NCI-H1417 (cell line): Measurements from ENCODE around the gene RTKN.
"Not testable (repeated sequence)": the region's sequence is repeated elsewhere in the genome, so short reads cannot be mapped to it uniquely, and the experiment has no call there.

Experiments
- DNase-seq, 3 experiments: peaks; one replicate each; lab custom pipeline; 2025; lab: John Stamatoyannopoulos, UW

Gene RTKN

DNA sequence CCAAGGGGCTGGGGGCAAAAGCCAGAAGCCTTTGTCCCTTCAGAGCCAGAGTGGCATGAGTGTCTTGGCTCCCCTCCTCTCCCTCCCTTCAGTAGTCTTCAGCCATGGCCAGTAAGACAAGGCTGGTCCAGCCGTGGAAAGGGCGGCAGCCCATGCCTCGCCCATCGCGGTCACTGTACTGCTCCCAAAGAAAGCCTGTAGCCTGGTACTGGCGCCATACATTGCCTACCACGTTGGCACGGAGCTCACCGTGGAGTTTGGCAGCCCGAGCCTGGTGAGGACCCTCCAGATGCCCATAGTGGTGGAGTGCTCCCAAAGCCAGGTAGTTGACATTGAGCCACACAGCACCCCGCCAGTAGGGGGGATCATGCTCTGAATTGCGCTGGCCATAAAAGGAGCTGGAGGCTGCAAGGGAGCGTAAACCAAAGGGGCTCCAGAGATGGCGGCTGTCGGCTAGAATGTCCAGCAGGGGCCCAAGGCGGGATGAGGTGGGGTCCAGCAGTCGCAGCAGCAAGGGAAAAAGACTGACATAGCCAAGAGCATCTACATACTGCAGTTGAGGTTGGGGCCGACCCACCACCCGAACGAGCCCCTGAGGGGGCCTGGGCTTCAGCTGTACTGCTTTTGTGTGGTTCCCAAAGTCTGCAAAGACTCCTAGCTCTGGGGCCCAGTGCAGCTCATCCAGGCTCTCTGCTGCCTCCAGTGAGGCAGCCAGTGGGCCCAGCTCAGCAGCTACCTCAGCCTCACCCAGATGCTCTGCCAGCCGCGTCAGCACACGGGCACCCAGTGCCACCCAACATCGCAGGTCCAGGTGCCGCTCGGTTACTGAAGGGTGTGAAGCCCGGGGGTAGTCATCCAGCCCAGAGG is 19.7 kb upstream of the RTKN start:
- no peak for DNase-seq

DNA sequence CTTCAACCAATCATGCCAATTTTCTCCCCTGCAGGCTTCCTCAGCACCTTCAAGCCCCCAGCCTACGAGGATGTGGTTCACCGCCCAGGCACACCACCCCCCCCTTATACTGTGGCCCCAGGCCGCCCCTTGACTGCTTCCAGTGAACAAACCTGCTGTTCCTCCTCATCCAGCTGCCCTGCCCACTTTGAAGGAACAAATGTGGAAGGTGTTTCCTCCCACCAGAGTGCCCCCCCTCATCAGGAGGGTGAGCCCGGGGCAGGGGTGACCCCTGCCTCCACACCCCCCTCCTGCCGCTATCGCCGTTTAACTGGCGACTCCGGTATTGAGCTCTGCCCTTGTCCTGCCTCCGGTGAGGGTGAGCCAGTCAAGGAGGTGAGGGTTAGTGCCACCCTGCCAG is 18.4 kb upstream of the RTKN start:
- DNase-seq: not testable (repeated sequence)

DNA sequence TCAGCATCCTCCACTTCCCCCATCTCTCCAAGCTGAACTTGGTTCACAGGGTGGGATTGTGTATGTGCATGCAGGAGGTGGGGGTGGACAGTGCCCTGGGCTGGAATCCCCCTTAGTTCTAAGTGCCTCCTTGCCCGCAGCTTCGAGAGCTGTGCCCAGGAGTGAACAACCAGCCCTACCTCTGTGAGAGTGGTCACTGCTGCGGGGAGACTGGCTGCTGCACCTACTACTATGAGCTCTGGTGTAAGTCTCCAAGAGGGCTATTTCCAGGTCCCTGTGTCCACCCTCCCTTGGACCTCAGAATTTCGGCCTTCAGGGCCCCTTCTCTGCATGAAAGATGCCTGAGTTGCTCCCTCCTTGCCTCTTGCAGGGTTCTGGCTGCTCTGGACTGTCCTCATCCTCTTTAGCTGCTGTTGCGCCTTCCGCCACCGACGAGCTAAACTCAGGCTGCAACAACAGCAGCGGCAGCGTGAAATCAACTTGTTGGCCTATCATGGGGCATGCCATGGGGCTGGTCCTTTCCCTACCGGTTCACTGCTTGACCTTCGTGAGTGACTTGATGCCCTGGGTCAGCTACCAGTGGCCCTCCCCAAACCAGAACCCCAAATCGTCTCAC is 17.9 kb upstream of the RTKN start:
- DNase-seq: not testable (repeated sequence)

DNA sequence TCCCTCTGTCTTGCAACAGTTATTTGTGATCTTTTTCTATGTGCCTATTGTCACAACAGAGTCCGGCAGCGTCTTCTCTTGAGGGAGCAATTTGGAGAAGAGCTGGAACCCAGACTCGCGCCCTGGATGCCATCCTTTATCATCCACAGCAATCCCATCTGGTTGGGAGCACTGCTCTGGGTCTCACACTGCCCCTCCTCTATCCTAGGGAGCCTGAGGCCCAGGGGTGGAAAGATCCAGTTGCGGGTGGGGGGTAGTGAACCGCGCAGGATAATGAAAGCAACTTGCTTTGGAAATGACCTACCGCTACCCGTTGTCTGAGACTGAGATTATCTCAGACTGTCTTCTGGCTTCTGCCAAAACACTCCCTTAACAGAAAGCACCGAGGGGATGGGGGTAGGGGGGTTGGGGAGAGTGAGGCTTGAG is 17.2 kb upstream of the RTKN start:
- peak in 1 of 3 experiments; percentile 60 for DNase-seq

DNA sequence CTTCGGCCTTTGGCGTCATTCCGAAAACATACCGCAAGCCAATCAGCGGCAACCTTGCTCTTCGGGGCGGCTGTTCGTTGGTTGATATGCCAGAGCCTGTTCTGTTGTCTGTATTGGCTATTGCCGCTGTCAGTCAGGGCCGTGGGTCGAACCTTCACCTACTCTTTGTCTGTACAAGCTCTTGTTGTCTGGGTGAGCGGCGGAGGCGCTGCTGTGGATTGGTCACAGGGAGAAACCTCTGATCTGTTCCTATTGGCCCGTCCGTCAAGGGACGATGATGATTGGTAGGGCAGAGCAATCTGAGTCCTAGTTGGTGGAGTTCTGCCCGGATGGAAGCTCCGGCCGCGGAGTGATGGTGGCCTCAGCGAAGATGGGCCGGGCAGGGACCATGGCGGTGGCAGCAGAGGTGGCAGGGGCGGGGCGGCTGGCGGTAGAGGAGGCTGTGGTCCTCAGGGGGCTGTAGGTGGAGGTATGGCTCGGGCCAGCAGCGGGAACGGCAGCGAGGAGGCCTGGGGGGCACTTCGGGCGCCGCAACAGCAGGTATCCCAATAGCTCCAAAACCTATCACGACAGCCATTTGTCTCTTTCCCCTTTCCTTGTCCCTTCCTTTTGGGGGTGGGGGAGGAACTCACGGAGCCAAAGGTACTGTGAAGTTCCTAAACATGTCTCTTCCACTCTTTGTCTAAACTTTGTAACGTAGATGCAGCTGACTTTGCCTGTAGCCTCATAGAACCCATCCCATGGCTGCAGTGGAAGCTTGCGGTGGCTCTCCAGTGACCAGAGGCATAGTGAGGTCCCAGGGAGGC is 16.6 kb upstream of the RTKN start, which contains the start of gene WBP1:
Gene WBP1 (plus strand): TSS at position 307 of the 806 bp plus-strand sequence. CDS start 165 bp downstream, at position 472.
- peak; percentile 96 to 100 (median 100) for DNase-seq

DNA sequence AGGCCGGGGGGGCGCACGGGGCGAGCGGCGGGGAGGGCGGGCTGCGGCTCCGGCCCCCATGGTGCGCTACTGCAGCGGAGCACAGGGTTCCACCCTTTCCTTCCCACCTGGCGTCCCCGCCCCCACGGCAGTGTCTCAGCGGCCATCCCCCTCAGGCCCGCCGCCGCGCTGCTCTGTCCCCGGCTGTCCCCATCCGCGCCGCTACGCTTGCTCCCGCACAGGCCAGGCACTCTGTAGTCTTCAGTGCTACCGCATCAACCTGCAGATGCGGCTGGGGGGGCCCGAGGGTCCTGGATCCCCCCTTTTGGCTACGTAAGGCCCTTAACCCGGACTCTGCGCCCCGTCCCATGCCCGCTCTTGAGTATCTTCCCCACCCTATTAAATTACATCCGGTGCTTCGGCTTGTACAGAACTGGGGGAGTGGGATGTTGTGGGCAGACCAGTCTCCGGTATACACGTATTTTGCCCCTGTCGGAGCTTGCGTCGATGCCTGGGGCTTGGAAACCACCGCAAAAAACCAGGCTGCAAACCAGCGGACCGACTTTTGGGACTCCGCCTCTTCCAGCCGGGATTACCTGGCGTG is 15.9 kb upstream of the RTKN start:
- DNase-seq: peak; percentile 66 to 95 (median 94)

DNA sequence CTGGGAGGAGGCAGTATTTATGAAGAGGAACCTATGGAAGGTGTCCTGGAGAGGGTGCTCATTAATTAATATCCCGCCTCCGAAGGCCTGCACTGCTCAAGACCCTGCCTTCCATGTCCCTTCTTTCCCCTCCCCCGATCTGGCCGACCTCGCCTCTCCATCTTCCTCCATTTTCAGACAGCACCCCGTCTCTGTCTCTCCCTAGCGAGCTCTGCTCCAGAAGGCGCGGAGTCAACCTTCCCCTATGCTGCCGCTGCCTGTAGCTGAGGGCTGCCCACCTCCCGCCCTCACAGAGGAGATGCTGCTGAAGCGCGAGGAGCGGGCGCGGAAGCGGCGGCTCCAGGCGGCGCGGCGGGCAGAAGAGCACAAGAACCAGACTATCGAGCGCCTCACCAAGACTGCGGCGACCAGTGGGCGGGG is 15.4 kb upstream of the RTKN start:
- no peak for DNase-seq

DNA sequence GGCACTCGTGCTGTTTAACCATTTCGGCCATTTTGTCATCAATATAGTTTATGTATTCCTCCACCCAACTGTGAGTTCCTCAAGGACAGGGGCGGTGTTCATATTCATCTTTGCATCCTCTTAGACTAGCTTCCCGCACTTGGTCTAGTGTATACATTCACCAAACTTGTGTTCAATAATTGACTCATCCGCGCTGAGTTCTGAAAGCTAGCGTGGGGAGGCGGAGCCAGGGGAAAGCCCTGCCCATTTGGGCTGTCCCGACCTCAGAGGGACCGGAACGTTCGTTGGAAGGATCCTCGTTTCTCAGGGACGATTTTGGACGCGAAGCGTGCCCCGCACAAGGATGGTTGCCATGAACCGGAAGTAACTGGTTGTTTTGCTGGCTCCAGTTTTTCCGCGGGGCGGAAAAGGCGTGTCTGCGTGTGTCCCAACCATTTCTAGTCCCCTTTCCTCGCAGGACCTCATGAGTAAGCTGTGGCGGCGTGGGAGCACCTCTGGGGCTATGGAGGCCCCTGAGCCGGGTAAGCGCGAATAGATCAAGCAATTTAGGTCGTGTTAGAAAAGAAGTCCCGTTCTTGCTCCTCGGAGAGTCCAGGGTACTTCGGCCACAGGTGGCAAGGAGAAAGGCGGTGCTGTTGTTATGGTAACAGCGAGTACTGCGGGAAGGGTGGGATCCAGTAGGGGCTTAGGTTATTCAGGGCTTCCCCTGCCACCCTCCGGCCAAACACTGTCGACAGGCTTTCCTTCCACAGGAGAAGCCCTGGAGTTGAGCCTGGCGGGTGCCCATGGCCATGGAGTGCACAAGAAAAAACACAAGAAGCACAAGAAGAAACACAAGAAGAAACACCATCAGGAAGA is 13.1 kb upstream of the RTKN start, which contains the start of gene INO80B:
Gene INO80B (plus strand): TSS at position 434 of the 858 bp plus-strand sequence. CDS start 30 bp downstream, at position 464.
- DNase-seq: peak; percentile 93 to 99 (median 97)

DNA sequence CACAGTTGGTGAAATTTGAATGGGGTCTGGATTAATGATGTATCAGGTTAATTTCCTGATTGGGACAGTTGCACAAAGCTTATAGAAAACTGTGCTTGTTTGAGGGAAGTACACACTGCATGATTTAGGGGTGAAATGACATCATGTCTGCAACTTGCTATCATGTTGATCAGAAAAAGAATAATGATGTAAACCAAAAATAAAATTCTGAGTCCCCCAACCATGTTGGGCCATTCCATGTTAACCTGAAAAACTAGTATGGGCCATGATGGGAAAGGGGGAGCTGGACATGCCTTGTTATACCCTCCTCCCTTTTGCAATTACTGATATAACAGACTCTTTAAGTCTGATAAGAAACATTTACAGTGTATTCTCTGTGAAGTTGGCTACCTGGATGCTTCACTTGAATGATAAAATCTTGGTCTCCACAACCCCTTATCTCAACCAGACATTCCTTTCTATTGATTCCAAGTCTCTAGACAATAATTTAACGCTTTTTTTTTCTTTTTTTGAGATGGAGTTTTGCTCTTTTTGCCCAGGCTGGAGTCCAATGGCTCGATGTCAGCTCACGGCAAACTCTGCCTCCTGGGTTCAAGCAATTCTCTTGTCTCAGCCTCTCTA is 8.9 kb upstream of the RTKN start:
- no peak for DNase-seq

DNA sequence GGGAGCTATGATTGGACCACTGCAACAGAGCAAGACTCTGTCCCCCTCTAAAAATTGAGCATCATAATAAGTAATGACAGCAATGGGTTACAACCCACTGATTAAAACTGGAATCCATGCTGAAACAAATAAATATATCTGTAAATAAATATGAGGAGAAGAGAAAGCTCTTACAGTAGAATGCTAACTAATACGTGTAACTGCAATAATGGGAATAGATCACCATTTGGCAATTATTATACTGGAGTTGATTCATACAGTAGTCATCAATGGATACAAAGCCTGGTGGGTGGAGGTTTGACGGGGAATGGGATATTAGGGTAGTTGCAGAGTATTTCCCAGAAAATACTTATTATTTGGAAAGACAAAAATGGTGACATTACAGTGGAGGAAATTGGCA is 7.0 kb upstream of the RTKN start:
- DNase-seq: no peak

DNA sequence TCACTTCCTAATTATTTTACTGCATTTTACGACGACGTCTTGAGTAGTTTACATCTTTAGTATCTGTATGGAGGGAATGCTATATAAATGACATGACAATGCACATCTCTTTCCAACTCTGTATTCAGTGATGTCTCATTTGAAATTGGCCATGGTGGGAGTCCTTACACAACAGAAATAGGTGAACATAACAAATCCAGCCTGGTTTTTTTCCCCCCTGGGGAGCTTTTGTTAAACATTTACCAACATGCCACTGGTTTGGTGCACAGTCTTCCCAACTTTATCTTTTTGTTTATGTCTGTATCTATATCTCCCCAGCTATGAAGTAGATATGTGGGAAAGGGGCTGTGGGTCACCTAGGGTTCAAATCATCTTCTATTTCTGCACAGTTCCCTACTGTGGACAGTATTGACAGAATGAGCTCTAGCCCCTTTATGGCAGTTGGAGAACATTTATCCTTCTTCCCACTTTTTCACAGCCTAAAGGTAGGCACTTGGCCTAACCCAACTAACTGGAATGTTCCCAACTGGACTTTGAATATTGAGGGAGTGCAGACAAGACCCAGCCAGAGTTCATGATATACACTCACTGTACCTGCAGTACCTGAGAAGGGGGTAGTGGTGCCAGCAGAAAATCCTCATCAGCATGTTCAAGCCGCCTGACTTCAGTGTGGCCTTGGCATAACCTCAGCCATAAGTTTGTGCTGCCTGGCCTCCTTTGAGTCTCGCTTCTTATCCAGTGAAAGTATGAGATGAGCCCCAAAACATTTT is 5.7 kb upstream of the RTKN start:
- DNase-seq: no peak

DNA sequence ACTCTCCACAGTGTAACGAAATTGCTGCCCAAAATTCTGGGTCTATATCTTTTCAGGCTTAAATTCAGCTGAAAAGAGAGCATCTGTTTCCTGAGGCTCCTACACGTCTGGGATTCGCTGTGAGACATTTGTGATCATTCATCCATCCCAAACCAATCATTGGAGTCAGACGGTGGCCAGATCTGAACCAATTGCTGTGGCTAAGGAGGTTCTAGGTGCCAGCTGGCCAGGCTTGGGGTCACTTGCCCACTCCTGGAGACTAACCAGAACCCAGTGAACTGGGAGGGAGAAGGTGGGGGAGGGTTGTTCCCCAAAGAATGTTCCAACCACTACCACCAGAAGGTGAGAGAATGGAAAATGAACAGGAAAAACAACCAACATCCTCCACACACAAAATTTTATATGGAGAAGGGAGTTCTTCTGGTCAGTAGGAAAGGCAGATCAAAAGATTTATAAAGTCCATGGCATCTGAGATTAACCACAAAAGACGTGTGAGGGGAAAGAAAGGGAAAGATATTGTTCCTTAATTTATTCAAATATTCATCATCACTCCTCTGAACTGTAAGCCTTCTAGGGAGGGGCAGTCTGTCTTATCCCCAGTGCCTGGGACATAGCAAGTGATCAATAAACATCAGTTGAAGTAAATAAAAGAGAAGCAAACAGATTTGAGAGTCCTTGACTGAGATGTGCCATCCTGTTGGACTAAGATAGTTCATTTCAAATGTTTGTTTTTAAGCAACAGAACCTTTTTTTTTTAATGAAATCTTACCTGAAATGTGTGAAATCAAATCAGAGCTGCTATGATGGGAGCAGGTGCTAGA is 3.0 kb upstream of the RTKN start:
- DNase-seq: no peak

DNA sequence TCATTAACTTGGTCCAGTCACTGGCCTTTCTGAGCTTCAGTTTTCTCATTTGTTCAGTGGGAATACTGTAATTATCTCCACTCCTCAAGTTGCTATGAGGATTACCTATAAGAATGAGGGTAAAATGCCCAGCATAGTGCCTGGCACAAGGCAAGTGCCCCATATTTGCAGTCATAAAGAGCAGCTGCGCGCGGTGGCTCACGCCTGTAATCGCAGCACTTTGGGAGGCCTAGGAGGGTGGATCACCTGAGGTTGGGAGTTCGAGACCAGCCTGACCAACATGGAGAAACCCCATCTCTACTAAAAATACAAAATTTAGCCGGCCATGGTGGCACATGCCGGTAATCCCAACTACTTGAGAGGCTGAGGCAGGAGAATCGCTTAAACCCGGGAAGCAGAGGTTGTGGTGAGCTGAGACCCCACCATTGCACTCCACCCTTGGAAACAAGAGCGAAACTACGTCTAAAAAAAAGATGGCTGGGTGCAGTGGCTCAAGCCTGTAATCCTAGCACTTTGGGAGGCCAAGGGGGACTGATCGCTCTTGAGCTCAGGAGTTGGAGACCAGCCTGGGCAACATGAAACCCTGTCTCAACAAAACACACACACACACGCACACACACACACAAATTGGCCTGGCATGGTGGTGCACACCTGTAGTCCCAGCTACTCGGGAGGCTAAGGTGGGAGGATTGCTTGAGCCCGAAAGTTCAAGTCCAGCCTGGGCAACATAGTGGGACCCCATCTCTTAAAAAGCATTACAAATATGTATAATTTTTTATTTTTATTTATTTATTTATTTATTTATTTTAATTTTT is 953 bp upstream of the RTKN start:
- DNase-seq: not testable (repeated sequence)

DNA sequence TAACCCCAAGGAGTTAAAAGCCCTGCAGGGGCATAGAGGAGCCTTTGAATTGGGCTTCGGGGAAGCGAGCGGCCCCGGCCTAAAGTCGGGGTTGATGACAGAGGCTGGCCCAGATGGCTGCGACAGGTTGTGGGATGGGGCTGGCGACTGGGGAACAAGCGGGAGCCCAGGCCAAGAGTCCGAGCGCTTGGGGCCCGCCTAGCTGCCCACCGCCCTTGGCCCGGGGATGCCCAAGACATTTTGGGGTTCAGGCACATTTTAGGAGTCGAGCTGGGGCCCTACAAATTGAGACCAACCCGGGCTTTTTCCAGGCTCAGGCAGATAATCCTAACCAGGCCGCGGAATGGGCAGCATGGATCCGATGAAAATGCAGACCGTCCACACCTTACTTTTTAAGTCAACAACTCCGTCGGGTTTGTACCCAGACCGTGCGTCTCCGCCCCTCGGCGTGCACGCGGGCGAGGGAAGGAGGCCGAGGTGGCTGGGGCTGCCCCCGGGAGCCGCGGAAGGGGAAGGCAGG is 507 bp downstream of the RTKN start:
- DNase-seq: no peak

DNA sequence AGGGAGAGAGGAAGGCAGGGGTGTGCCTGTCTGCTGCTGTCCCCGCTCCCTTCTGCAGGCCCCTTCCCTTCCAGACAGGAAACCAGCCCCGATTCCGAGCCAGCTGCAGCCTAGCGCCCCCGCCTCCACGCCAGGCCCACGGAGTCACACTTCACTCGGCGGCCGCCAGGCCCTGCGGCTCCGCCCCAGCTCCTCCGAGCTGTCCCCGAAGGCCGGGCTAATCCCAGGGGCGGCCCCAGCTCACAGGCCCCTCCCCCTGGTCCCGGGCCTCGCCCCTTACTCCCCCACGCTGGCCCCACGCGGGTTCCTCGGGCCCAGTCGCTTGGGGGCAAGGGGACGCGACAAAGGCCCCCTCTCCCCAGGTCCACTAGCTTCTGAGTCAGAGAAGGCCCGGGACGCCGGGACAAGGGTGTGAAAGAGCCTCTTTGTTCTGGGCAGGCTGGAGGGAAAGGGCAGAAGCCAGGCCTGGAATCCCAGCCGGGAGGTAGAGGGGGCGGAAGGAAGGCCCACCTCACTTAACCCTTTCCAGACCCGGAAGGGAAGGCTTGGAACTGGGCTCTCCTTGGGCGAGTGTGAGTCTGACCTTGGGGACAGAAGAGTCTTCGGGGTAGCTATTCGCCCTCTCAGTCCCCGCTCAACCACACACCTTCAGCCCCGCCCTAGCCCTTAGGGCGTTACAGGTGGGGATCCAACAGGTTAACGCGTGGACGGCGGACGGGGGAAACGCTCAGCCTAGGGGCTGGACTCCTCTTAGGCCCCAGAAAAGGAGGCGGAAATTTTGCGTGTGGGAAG is 1.2 kb downstream of the RTKN start:
- peak; percentile 8 to 97 (median 96) for DNase-seq

DNA sequence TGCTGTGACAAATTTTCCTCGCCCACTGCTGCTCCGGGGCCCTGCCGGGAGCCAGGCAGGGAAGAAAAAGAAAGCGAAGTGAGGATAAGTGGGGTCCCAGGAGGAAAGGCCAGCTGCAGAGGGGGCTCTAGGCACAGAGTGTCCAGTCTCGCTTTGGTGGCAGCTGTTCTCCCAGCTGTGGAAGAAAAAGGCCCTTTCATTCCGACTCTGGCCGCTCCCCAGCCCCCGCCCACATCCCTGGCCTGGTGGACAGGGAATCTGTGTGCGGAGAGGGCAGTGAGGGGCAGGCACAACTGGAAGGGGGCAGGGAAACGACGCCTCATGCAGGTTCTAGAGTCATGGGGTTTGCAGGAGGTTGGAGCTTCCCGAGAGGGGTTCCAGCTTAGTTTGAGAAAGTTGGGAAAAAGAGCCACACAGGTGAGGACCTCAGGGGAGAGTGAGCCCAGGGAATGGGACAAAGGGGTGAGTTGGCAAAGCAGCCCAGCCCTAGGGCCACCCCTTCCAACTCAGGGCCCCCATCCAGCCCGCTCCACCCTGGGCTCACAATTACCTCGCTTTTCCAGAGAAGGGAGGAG is 1.8 kb downstream of the RTKN start:
- DNase-seq: no peak
